ENCODE measurements around the gene NXN. TPM values are rescaled to one million over a fixed set of nuclear protein-coding genes. Genes with fewer than 3 reads are reported as not detected.

The NXN gene
- total RNA-seq, 3 donors from 2014 or later = 5.3 to 98.1 (median 9.7) TPM

DNA sequence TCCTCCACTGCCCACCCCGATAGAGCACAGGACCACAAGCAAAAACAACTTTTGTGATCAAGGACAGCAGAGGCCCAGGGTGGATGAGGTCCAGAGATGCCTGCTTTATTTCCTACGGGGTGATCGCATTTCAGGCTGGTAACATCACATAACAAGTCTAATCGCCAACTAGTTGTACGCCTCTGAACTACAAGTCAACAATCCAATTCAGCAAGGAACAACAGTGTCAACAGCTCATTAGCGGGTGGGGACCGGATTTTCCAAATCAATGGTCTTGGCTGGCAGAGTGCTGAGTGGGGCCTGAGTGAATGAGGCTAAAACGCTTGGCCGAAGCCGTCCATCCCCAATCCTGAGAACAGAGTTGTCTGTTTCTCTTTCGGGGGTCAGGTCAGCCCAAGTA, 180.3 kb downstream of the NXN start:
- Histone ChIP-seq H3K36me3 (ENCODE audit: low read depth) (no peaks in the 10 kb centered on the region), H3K9me3 (no peaks in the 10 kb centered on the region), H3K4me3 (no peak overlapping the region), H3K4me1 (ENCODE audit: low read depth) (peaks cover 3% of the 10 kb centered on the region)
- intact Hi-C loops (cut with DNase I, micrococcal nuclease) = loop anchor here (5.0 to 10.0 kb wide), 2 partner anchors 183 to 186 kb away; no protein-coding TSS in a partner anchor
- DNase-seq = no peak
- TF ChIP-seq, protein P1, sequence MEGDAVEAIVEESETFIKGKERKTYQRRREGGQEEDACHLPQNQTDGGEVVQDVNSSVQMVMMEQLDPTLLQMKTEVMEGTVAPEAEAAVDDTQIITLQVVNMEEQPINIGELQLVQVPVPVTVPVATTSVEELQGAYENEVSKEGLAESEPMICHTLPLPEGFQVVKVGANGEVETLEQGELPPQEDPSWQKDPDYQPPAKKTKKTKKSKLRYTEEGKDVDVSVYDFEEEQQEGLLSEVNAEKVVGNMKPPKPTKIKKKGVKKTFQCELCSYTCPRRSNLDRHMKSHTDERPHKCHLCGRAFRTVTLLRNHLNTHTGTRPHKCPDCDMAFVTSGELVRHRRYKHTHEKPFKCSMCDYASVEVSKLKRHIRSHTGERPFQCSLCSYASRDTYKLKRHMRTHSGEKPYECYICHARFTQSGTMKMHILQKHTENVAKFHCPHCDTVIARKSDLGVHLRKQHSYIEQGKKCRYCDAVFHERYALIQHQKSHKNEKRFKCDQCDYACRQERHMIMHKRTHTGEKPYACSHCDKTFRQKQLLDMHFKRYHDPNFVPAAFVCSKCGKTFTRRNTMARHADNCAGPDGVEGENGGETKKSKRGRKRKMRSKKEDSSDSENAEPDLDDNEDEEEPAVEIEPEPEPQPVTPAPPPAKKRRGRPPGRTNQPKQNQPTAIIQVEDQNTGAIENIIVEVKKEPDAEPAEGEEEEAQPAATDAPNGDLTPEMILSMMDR (IDR thresholded peaks at IDR 0.05) = no peak
- no peak for ATAC-seq

DNA sequence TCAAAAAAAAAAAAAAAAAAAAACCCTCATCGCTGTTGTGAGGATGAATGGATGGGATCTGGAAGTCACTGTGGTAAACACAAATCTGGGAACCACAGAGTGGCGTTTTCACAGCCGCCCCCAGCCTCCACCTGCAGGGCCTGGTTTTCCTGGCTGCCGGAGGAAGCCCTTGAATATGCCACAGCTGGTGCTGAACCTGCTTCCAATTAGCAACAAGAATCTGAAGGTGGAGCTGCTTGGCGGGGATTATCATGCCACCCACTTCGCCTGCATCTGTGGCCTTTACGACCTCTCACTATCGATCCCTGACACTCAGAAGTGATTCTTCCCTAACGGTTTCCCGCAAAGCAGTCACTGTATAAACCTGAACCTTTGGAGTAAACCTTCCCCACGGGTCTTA, 181.3 kb downstream of the NXN start:
- intact Hi-C loops (cut with DNase I, micrococcal nuclease) = loop anchor here (5.0 to 10.0 kb wide), 2 partner anchors 184 to 187 kb away; no protein-coding TSS in a partner anchor
- no peak for ATAC-seq
- no peak overlapping the region for H3K4me3 ChIP-seq
- peaks cover 3% of the 10 kb centered on the region for H3K4me1 ChIP-seq (ENCODE audit: low read depth)
- DNase-seq = no peak
- TF ChIP-seq, protein P1 (IDR thresholded peaks at IDR 0.05) = no peak
- H3K9me3 ChIP-seq = no peaks in the 10 kb centered on the region
- no peaks in the 10 kb centered on the region for H3K36me3 ChIP-seq (ENCODE audit: low read depth)

DNA sequence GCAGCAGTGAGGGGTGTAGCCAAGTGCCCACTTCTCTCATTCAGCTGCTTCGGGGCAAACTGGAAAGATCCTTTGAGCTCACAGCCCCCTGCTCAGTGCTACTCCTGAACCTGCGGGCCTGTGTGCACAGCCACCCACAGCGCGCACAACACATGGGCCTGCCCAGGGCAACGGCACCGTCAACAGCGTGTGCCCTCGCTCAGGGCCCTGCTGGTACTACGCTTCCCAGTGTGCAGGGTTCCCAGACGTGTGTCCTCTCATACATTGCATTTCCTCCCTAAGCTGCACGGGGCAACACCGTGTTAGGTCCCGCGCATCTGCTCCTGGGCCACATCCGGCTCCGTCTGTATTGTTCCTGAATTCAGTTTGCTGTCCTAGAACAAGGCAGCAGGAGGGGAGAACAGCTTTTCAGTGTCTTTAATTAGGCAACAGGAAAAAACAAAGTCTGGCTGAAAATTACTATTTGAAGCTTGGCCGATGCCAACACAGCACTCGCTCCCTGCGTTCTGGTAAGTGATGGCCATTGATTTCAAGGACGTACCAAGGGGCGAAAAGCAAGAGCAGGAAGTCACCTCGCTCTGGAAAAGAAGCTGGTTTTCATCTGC, 182.2 kb downstream of the NXN start:
- TF ChIP-seq, protein P1 (IDR thresholded peaks at IDR 0.05) = no peak
- intact Hi-C loops (cut with DNase I, micrococcal nuclease) = loop anchor here (5.0 to 10.0 kb wide), 2 partner anchors 185 to 187 kb away; no protein-coding TSS in a partner anchor
- no peak for DNase-seq
- Histone ChIP-seq H3K4me3 (no peak overlapping the region), H3K4me1 (ENCODE audit: low read depth) (peaks cover 3% of the 10 kb centered on the region), H3K9me3 (no peaks in the 10 kb centered on the region), H3K36me3 (ENCODE audit: low read depth) (no peaks in the 10 kb centered on the region)
- ATAC-seq = no peak

DNA sequence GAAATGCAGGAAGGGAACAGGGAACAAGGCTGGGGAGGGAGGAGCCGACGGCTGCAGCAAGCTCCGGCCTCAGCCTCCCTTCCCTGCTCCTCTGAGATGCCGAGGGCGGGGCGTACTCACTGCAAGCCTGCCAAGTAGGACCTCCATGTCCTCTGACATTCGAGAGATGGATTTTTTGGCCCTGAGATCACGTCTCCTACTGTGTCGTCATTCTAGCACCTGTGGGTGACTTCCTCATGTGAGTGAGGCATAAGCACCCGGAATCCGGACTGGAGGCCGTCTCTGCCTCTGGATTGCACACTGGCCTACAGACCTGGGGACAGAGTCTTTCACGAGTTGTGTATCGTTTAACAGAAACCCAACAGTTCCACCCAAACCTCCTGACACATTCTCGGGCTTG, 183.0 kb downstream of the NXN start:
- TF ChIP-seq, protein P1 (IDR thresholded peaks at IDR 0.05) = no peak
- H3K9me3 ChIP-seq = no peaks in the 10 kb centered on the region
- intact Hi-C loops (cut with DNase I, micrococcal nuclease) = loop anchor here (5.0 to 10.0 kb wide), 2 partner anchors 186 to 188 kb away; no protein-coding TSS in a partner anchor

DNA sequence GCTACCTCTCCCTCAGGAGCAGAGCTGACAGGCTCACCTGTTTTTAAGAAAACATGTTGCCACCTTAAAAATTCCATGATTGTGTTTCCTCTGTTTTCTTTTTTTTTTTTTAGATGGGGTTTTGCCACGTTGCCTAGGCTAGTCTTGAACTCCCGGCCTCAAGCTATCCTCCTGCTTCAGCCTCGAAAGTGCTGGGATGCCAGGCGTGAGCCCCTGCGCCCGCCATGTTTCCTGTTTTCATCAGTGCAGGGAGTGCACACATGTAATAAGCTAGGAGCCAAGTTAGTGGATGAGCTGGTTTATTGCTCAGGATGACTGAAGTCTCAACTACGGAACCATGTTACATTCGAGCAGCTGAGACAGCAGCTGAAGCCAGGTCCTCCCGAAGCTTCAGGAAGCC, 183.9 kb downstream of the NXN start:
- Histone ChIP-seq H3K36me3 (ENCODE audit: low read depth) (peaks cover 5% of the 10 kb centered on the region), H3K9me3 (no peaks in the 10 kb centered on the region), H3K4me1 (ENCODE audit: low read depth) (peaks cover 3% of the 10 kb centered on the region), H3K4me3 (no peak overlapping the region)
- no peak for ATAC-seq
- intact Hi-C loops (cut with DNase I, micrococcal nuclease) = loop anchor here (5.0 to 10.0 kb wide), 2 partner anchors 187 to 189 kb away; no protein-coding TSS in a partner anchor
- TF ChIP-seq, protein P1 (IDR thresholded peaks at IDR 0.05) = no peak
- DNase-seq = no peak

More for the DNA sequence above, 183.0 kb downstream of the NXN start:
- no peak overlapping the region for H3K4me3 ChIP-seq
- DNase-seq (no peak), ATAC-seq (no peak)
- H3K4me1 ChIP-seq (ENCODE audit: low read depth) = peaks cover 3% of the 10 kb centered on the region
- H3K36me3 ChIP-seq (ENCODE audit: low read depth) = peaks cover 5% of the 10 kb centered on the region
